SU-DHL-6 (cell line): Measurements from ENCODE around the gene L3MBTL4.

Experiments used
- H2AFZ ChIP-seq: fragments of 200-600 bp; sonication (generic); 2 replicates; pipeline ENCODE4 v1.6.1; 2014; ENCODE audit warnings: low read depth, mild to moderate bottlenecking, moderate library complexity, mixed read lengths, antibody characterized with exemption, low read length; ENCODE audit not compliant: severe bottlenecking
- H3F3A ChIP-seq: fragments of 200-600 bp; shearing (Covaris generic); 2 replicates; pipeline ENCODE4 v1.6.0; 2016; ENCODE audit warnings: antibody characterized with exemption, mild to moderate bottlenecking; ENCODE audit not compliant: insufficient read depth
- H3K27ac ChIP-seq: fragments of 200-600 bp; sonication (generic); 2 replicates; pipeline ENCODE4 v1.5.1; 2016; ENCODE audit warnings: low read depth, mild to moderate bottlenecking, low read length, moderate library complexity, mixed read lengths
- H3K27me3 ChIP-seq: fragments of 200-600 bp; sonication (generic), shearing (Covaris generic); 2 replicates; pipeline ENCODE4 v1.6.0; 2014; ENCODE audit warnings: mild to moderate bottlenecking, low read length
- H3K36me3 ChIP-seq: fragments of 200-600 bp; sonication (generic); 2 replicates; pipeline ENCODE4 v1.6.1; 2014; ENCODE audit warnings: mild to moderate bottlenecking, low read length, mixed read lengths
- H3K4me2 ChIP-seq: fragments of 300-600, 200-600 bp; shearing (Covaris generic), sonication (generic); 2 replicates; pipeline ENCODE4 v1.6.0; 2014; ENCODE audit warnings: low read length, low read depth, mild to moderate bottlenecking; ENCODE audit not compliant: poor library complexity, severe bottlenecking
- H3K4me3 ChIP-seq: fragments of 200-600 bp; sonication (generic); 2 replicates; pipeline ENCODE4 v1.5.1; 2014; ENCODE audit warnings: antibody characterized with exemption, low read length, mild to moderate bottlenecking, mixed read lengths; ENCODE audit not compliant: insufficient read depth, poor library complexity, severe bottlenecking
- H3K79me2 ChIP-seq: fragments of 200-600 bp; sonication (generic); 2 replicates; pipeline ENCODE4 v1.6.1; 2014; ENCODE audit warnings: mild to moderate bottlenecking, low read length, moderate library complexity; ENCODE audit not compliant: insufficient read depth
- H3K9ac ChIP-seq: fragments of 200-600 bp; sonication (generic); 2 replicates; pipeline ENCODE4 v1.7.0; 2014; ENCODE audit warnings: mild to moderate bottlenecking, low read length
- H3K9me2 ChIP-seq: fragments of 200-600 bp; sonication (generic); replicated peaks from 2 replicates; pipeline ENCODE4 v1.6.1; 2014; ENCODE audit warnings: low read length; ENCODE audit not compliant: insufficient read depth
- H3K9me3 ChIP-seq: fragments of 200-600 bp; sonication (generic); 2 replicates; pipeline ENCODE4 v1.6.1; 2014; ENCODE audit warnings: low read length, mixed read lengths; ENCODE audit not compliant: insufficient read depth
- H4K20me1 ChIP-seq: fragments of 200-600 bp; sonication (generic); 2 replicates; pipeline ENCODE4 v1.6.1; 2014; ENCODE audit warnings: low read depth, mild to moderate bottlenecking, antibody characterized with exemption, low read length, moderate library complexity, mixed read lengths
- EZH2phosphoT487 ChIP-seq: fragments of 200-600 bp; sonication (generic), shearing (Covaris generic); conservative IDR thresholded peaks from 2 replicates; pipeline ENCODE4 v1.6.1; 2018; ENCODE audit warnings: mild to moderate bottlenecking, antibody characterized with exemption, low read length, moderate library complexity, mixed read lengths
- TF ChIP-seq, protein P1 (sequence below): fragments of 200-600 bp; sonication (generic); IDR thresholded peaks from one replicate; pipeline ENCODE4 v1.5.1; 2017; ENCODE audit warnings: antibody characterized with exemption, mild to moderate bottlenecking, low read length, moderate library complexity; ENCODE audit not compliant: insufficient read depth, poor library complexity, severe bottlenecking

Gene L3MBTL4

DNA sequence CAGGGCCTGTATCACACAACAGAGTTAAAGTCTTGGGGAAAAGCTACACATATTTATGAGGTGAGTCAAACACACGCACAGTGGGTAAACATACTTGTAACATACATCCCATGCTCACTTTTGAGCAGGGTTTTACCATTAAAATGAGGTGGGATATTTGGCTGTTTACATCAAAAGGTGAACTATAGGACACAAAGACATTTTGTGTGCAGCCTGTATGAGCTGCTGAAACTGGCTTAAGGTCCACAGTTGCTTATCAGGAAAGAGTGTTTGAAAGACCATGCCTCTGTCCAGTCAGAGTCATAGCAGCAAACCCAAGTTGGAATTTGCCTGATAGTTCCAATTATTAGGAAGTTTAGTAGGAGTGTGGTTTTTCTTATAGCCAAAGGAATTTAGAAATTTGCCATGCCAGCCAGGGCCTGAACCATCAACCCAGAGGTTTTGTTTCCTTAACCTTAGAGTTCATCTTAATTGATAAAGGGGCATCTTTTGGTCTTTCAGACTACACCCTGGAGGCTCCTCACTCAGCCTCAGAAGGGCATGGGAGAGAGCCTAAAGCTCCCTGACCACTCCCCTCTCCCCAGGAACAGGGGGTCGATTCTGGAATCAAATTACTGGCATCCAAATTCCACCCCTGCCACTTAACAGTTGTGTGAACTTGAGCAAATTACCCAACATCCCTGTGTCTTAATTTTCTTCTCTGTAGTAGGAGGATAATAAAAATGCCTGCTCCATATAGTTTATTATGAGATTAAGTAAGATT lies 29.9 kb upstream of the L3MBTL4 start:
- H4K20me1 ChIP-seq: no peaks in the 10 kb centered on the region
- H3K27ac ChIP-seq: no peak overlapping the region
- H3K9me2 ChIP-seq: no peaks in the 10 kb centered on the region
- no peak overlapping the region for H3K4me3 ChIP-seq
- no peaks in the 10 kb centered on the region for H3K36me3 ChIP-seq
- no peaks in the 10 kb centered on the region for H3F3A ChIP-seq
- no peaks in the 10 kb centered on the region for H3K27me3 ChIP-seq
- H3K9ac ChIP-seq: no peak overlapping the region
- no peaks in the 10 kb centered on the region for H3K79me2 ChIP-seq
- H3K9me3 ChIP-seq: no peaks in the 10 kb centered on the region
- no peak for TF ChIP-seq EZH2phosphoT487
- TF ChIP-seq, protein P1, sequence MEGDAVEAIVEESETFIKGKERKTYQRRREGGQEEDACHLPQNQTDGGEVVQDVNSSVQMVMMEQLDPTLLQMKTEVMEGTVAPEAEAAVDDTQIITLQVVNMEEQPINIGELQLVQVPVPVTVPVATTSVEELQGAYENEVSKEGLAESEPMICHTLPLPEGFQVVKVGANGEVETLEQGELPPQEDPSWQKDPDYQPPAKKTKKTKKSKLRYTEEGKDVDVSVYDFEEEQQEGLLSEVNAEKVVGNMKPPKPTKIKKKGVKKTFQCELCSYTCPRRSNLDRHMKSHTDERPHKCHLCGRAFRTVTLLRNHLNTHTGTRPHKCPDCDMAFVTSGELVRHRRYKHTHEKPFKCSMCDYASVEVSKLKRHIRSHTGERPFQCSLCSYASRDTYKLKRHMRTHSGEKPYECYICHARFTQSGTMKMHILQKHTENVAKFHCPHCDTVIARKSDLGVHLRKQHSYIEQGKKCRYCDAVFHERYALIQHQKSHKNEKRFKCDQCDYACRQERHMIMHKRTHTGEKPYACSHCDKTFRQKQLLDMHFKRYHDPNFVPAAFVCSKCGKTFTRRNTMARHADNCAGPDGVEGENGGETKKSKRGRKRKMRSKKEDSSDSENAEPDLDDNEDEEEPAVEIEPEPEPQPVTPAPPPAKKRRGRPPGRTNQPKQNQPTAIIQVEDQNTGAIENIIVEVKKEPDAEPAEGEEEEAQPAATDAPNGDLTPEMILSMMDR: no peak
- no peak overlapping the region for H2AFZ ChIP-seq
- H3K4me2 ChIP-seq: no peak overlapping the region

DNA sequence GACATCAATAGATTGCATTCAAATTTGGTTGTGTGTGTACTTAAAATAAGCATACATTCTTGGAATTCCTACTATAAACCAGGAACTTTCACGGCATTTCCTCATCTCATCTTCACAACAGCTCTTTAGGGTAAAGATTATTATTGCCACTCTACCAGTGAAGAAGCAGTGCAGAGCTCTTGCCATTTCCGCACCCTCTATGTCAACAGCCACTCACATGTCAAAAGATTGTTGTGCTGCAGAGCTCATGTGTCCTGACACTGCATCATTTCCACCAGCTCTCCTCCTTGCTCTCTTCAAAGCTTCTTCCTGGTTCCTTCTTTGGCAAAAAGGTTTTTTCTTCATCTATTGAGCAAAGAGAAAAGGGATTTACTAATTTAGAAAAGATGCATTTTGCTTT lies 26.5 kb upstream of the L3MBTL4 start:
- H3K36me3 ChIP-seq: no peaks in the 10 kb centered on the region
- H3K4me2 ChIP-seq: no peak overlapping the region
- H3K9me3 ChIP-seq: no peaks in the 10 kb centered on the region
- no peaks in the 10 kb centered on the region for H3K79me2 ChIP-seq
- no peaks in the 10 kb centered on the region for H4K20me1 ChIP-seq
- TF ChIP-seq EZH2phosphoT487: no peak
- TF ChIP-seq, protein P1: no peak
- H3K9ac ChIP-seq: no peak overlapping the region
- no peaks in the 10 kb centered on the region for H3F3A ChIP-seq
- H3K27ac ChIP-seq: no peak overlapping the region
- H3K9me2 ChIP-seq: no peaks in the 10 kb centered on the region
- H2AFZ ChIP-seq: no peak overlapping the region
- H3K27me3 ChIP-seq: no peaks in the 10 kb centered on the region
- H3K4me3 ChIP-seq: no peak overlapping the region

GRCh38 chr18:6437937-6438818 lies 23.5 kb upstream of the L3MBTL4 start:
- Histone ChIP-seq H3K36me3 (no peaks in the 10 kb centered on the region), H3K4me2 (no peak overlapping the region), H4K20me1 (no peaks in the 10 kb centered on the region)

More at GRCh38 chr18:6437937-6438818, 23.5 kb upstream of the L3MBTL4 start:
- H3K9ac ChIP-seq: no peak overlapping the region
- no peak overlapping the region for H3K27ac ChIP-seq
- H3K4me3 ChIP-seq: no peak overlapping the region
- no peaks in the 10 kb centered on the region for H3K9me3 ChIP-seq
- TF ChIP-seq, protein P1: no peak
- no peak for TF ChIP-seq EZH2phosphoT487
- H2AFZ ChIP-seq: no peak overlapping the region
- H3K27me3 ChIP-seq: no peaks in the 10 kb centered on the region
- no peaks in the 10 kb centered on the region for H3F3A ChIP-seq
- no peaks in the 10 kb centered on the region for H3K9me2 ChIP-seq
- no peaks in the 10 kb centered on the region for H3K79me2 ChIP-seq
